K562 (cell line): ENCODE data around the gene POLE2. TPM values are rescaled to one million over a fixed set of nuclear protein-coding genes. Genes with fewer than 3 reads are reported as not detected.
A peak's percentile ranks its signal among the peaks of the same experiment; 100 is the strongest.

Experiments used
- CC2D1A ChIP-seq: fragments of 450-650 bp; IDR thresholded peaks from 2 replicates; pipeline ENCODE4 v1.6.1; 2017; ENCODE audit warnings: mild to moderate bottlenecking
- CREM ChIP-seq: IDR thresholded peaks from 2 replicates; pipeline ENCODE4 v1.6.1; 2014; ENCODE audit warnings: antibody characterized with exemption, low read depth
- CXXC5 ChIP-seq: fragments of 250-450 bp; sonication (Bioruptor Pico); IDR thresholded peaks from 2 replicates; pipeline ENCODE4 v1.8.0; 2022; ENCODE audit warnings: inconsistent platforms, mild to moderate bottlenecking, moderate library complexity
- ESRRA ChIP-seq: fragments of 450-650 bp; IDR thresholded peaks from 2 replicates; pipeline ENCODE4 v1.6.1; 2014; ENCODE audit warnings: low read depth, mild to moderate bottlenecking, moderate library complexity, borderline replicate concordance
- EWSR1 ChIP-seq: fragments of 450-650 bp; IDR thresholded peaks from 2 replicates; pipeline ENCODE4 v1.6.1; 2018; ENCODE audit warnings: borderline replicate concordance, mild to moderate bottlenecking, low read depth, moderate library complexity; ENCODE audit not compliant: partially characterized antibody
- FOSL1 ChIP-seq: fragments of 200-800 bp; sonication (Bioruptor generic); conservative IDR thresholded peaks from 2 replicates; pipeline ENCODE4 v1.6.1; 2016; ENCODE audit warnings: missing genetic modification characterization, missing compliant biosample characterization
- GTF2F1 ChIP-seq: IDR thresholded peaks from 2 replicates; pipeline ENCODE4 v1.6.1; 2011; ENCODE audit warnings: low read depth, low read length, improper control_type of control experiment
- JUN ChIP-seq, 2 experiments: sonication (generic) in 1 of 2; formaldehyde crosslinking in 1 of 2; IDR thresholded peaks; 2 replicates each; pipeline versions ENCODE4 v1.6.1 to v1.8.0; 2012 to 2022; ENCODE audit warnings: borderline replicate concordance in 2 of 2, mild to moderate bottlenecking in 2 of 2, improper control_type of control experiment in 1 of 2, low read depth in 1 of 2, low read length in 1 of 2, missing genetic modification reagents in 1 of 2
- MEIS2 ChIP-seq: fragments of 450-650 bp; IDR thresholded peaks from 2 replicates; pipeline ENCODE4 v1.6.1; 2014; ENCODE audit warnings: mild to moderate bottlenecking; ENCODE audit not compliant: partially characterized antibody
- MTF1 ChIP-seq: fragments of 250-450 bp; sonication (Bioruptor Pico); IDR thresholded peaks from 2 replicates; pipeline ENCODE4 v1.9.0; 2021; ENCODE audit warnings: moderate library complexity, mild to moderate bottlenecking, inconsistent platforms, borderline replicate concordance
- NEUROD1 ChIP-seq: fragments of 150-350 bp; IDR thresholded peaks from 2 replicates; pipeline ENCODE4 v1.6.1; 2014; ENCODE audit warnings: borderline replicate concordance, low read length, low read depth; ENCODE audit not compliant: partially characterized antibody
- PHF20 ChIP-seq: fragments of 450-650 bp; IDR thresholded peaks from 2 replicates; pipeline ENCODE4 v1.6.1; 2018; ENCODE audit not compliant: partially characterized antibody
- TFE3 ChIP-seq: fragments of 450-650 bp; formaldehyde crosslinking; IDR thresholded peaks from 2 replicates; pipeline ENCODE4 v1.4.0; 2020; ENCODE audit warnings: mild to moderate bottlenecking, mixed read lengths
- THRA ChIP-seq: fragments of 450-650 bp; IDR thresholded peaks from 2 replicates; pipeline ENCODE4 v1.6.1; 2017; ENCODE audit warnings: mild to moderate bottlenecking, moderate library complexity
- THRAP3 ChIP-seq: fragments of 450-650 bp; IDR thresholded peaks from 2 replicates; pipeline ENCODE4 v1.6.1; 2016; ENCODE audit warnings: mild to moderate bottlenecking, inconsistent platforms, borderline replicate concordance
- ZBTB12 ChIP-seq: fragments of 250-450 bp; sonication (Bioruptor Pico); IDR thresholded peaks from 2 replicates; pipeline ENCODE4 v1.4.0; 2020
- ZEB2 ChIP-seq: fragments of 450-650 bp; IDR thresholded peaks from 2 replicates; pipeline ENCODE4 v1.6.1; 2016
- ZNF785 ChIP-seq: fragments of 250-450 bp; sonication (Bioruptor Pico); IDR thresholded peaks from 2 replicates; pipeline ENCODE4 v1.4.0; 2020; ENCODE audit warnings: mild to moderate bottlenecking
- polyA plus RNA-seq, 8 experiments: library from polyadenylated mRNA; depleted of rRNA in 4 of 8; stranded (reverse) in 5 of 8; unstranded in 3 of 8; fragments of >200 nt; fragmentation: Nextera tagmentation in 2 of 8; fragmentation: Illumina TruSeq in 1 of 8; extraction: Ambion mirVana in 2 of 8; extraction: Trizol in 1 of 8; gene quantifications; 2 replicates each; pipeline versions ENCODE4 v1.2.1 to v1.2.3, GENCODE V29; 2011 to 2014; ENCODE audit warnings: inconsistent platforms in 1 of 8, missing spikeins in 1 of 8
- total RNA-seq, 7 experiments: library from RNA; depleted of rRNA in 6 of 7; stranded (reverse); fragments of >200 nt in 6 of 7; fragmentation: Illumina TruSeq in 2 of 7; extraction: Trizol in 2 of 7; gene quantifications; 2 replicates each; pipeline versions ENCODE4 v1.2.1 to v1.2.3, GENCODE V29; 2011 to 2021; ENCODE audit warnings: low replicate concordance in 1 of 7
- TF ChIP-seq, protein P1 (sequence below), 2 experiments: fragments of 200-800 bp in 1 of 2; sonication (Bioruptor generic) in 1 of 2; sonication (generic) in 1 of 2; formaldehyde crosslinking in 1 of 2; IDR thresholded peaks in 1 of 2; conservative IDR thresholded peaks in 1 of 2; 2 replicates each; pipeline versions ENCODE4 v1.5.0 to v1.6.1; 2016 to 2020; ENCODE audit warnings: missing compliant biosample characterization in 1 of 2, missing genetic modification characterization in 1 of 2, missing genetic modification reagents in 1 of 2
- TF ChIP-seq, protein P2 (sequence below): fragments of 250-450 bp; sonication (Bioruptor Pico); IDR thresholded peaks from 2 replicates; pipeline ENCODE4 v1.5.0; 2021

POLE2 gene
- total and polyA plus RNA-seq, 9 of the 15 experiments (the other 6 are each of a cell fraction or from before 2014, with no cell fraction given) = 30.7 to 78.4 (median 55.4) TPM

- TF ChIP-seq JUN (IDR thresholded peaks at IDR 0.05; ENCODE audit: borderline replicate concordance, low read depth, low read length) = no peak
- peak; percentile 55; the same call in 1 of the 2 replicates for TF ChIP-seq JUN (CRISPR knock-in tag; IDR thresholded peaks at IDR 0.05; ENCODE audit: borderline replicate concordance)
- no peak for TF ChIP-seq CC2D1A
- no peak for TF ChIP-seq NEUROD1
- TF ChIP-seq ESRRA = no peak
- TF ChIP-seq FOSL1 (tag) = no peak
- peak; percentile 46; the same call in 1 of the 2 replicates for TF ChIP-seq GTF2F1
- TF ChIP-seq THRAP3 = no peak
- TF ChIP-seq CREM = 0 out of 2 replicates have a peak, but pooled peaks have one; percentile 20
- peak; percentile 79 for TF ChIP-seq CXXC5
- no peak for TF ChIP-seq MTF1 (CRISPR knock-in tag)
- no peak for TF ChIP-seq TFE3 (CRISPR knock-in tag)
- TF ChIP-seq ZEB2 = no peak
- no peak for TF ChIP-seq THRA
- TF ChIP-seq MEIS2 = no peak
- no peak for TF ChIP-seq ZNF785
- TF ChIP-seq EWSR1 = no peak
- TF ChIP-seq PHF20 = peak; percentile 21
- TF ChIP-seq, protein P1, sequence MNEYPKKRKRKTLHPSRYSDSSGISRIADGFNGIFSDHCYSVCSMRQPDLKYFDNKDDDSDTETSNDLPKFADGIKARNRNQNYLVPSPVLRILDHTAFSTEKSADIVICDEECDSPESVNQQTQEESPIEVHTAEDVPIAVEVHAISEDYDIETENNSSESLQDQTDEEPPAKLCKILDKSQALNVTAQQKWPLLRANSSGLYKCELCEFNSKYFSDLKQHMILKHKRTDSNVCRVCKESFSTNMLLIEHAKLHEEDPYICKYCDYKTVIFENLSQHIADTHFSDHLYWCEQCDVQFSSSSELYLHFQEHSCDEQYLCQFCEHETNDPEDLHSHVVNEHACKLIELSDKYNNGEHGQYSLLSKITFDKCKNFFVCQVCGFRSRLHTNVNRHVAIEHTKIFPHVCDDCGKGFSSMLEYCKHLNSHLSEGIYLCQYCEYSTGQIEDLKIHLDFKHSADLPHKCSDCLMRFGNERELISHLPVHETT (CRISPR knock-in tag; conservative IDR thresholded peaks at IDR 0.05 in 1 of 2, IDR thresholded peaks at IDR 0.05 in 1 of 2) = no peak
- no peak for TF ChIP-seq ZBTB12
- TF ChIP-seq, protein P2, sequence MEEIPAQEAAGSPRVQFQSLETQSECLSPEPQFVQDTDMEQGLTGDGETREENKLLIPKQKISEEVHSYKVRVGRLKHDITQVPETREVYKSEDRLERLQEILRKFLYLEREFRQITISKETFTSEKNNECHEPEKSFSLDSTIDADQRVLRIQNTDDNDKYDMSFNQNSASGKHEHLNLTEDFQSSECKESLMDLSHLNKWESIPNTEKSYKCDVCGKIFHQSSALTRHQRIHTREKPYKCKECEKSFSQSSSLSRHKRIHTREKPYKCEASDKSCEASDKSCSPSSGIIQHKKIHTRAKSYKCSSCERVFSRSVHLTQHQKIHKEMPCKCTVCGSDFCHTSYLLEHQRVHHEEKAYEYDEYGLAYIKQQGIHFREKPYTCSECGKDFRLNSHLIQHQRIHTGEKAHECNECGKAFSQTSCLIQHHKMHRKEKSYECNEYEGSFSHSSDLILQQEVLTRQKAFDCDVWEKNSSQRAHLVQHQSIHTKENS = no peak
Observed at GRCh38 chr14:49687942-49688700, at the start of gene POLE2 (continued).
